ENCODE results near the gene SAMHD1.

SAMHD1 gene

DNA sequence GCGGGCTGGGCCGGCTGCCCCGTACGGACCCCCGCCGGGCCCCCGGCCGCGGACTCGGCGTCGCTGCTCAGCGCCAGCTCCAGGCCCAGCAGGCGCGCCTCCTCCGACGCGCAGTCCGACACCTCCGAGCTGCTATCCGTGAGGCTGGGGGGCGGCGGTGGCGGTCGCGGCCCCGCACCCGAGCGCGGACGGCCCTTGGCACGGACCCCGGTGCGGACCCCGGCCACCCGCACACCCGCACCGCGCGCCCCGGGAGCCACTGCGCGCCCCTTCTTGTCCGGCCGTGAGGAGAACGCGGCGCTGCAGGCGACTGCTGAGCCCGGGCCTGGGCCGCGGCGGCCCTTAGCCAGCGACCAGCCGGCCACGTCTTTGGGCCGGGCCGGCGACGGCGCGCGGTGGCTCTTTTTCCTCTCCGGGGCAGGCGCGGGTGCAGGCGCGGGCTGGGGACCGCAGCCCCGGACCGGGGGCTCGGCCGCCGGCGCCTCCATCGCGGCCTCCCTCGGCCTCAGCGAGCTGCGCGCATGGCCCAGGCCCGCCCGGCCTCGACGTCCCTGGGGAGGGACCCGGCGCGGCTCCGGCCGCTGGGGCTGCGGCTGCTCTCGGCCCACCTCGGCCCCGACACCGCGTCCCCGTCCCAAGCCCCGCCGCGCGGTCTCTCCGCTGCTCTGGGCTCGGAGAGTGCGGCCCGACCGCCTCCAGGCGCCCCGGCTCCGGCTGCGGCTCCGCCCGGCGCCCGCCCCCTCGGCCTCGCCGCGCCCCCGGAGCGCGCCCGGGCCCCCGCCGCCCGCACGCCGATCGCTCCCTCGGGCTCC is 88.4 kb downstream of the SAMHD1 start:
- H3K27ac Mint-ChIP-seq: no peak overlapping the region
- H3K4me1 Mint-ChIP-seq: peaks cover 10% of the 10 kb centered on the region
- H3K9me3 Mint-ChIP-seq: no peaks in the 10 kb centered on the region
- H3K36me3 Mint-ChIP-seq (ENCODE audit: low read depth): no peaks in the 10 kb centered on the region
- DNase-seq (no peak), ATAC-seq (no peak)
- H3K27me3 Mint-ChIP-seq: peaks cover 13% of the 10 kb centered on the region
- no peak overlapping the region for H3K4me3 Mint-ChIP-seq

DNA sequence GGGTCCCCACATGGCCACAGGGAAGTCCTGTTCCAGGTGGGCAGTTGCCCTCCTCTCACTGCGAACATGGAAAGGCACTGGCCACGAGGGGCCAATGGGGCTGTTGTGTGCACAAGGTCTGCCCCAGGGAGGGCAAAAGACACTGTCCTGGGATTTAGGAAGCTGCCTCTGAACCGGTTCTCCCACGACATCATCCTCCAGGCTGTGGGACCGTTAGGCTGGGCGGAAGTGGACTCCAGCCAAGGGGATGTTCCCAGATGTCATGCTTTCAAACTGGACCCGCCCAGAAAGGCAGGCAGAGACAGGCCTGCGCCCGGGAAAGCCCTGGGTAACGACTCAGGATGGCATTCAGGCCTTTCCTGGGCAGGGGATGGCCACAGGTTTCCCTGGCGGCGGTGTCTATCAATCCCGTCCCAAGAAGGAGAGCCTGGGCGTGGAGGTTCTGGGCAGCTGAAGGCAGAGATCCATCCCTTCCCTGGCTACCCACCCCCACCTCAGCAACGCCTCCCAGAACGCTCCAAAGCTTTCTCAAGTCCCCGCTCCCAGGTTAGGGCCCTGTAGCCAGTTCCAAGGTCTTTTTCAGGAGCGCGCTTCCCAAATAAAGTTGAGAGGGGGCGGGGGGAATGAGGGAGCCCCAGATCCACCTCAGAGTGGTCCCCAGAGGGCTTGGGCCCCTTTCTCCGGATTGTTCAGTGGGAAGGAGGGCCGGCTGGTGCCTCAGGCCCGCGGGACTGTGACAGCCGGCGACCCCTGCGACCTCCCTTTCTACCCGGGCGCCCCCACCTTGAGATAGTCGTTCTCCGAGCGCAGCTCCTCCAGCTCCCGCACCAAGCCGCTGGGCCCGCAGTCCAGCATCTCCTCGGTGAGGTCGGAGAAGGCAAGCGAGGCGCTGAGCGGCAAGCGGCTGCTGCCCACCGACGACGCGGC is 89.4 kb downstream of the SAMHD1 start:
- H3K4me3 Mint-ChIP-seq: no peak overlapping the region
- peaks cover 13% of the 10 kb centered on the region for H3K27me3 Mint-ChIP-seq
- H3K36me3 Mint-ChIP-seq (ENCODE audit: low read depth): no peaks in the 10 kb centered on the region
- DNase-seq (no peak), ATAC-seq (no peak)
- H3K27ac Mint-ChIP-seq: no peak overlapping the region
- peaks cover 13% of the 10 kb centered on the region for H3K4me1 Mint-ChIP-seq
- H3K9me3 Mint-ChIP-seq: no peaks in the 10 kb centered on the region

DNA sequence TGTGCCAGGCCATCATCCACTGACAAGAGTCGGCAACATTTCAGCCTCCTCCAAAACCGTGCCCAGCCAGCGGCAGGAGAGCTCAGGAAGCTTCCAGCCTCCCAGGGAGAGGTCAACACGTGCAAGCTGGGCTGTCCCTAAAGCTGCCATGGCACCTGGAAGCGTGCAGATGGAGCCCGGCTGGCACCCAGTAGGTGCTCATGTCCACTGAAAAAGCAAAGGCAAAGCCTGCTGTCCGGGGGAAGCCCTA is 90.0 kb downstream of the SAMHD1 start:
- Mint-ChIP-seq H3K36me3 (ENCODE audit: low read depth) (no peaks in the 10 kb centered on the region), H3K4me3 (no peak overlapping the region), H3K27ac (no peak overlapping the region), H3K9me3 (no peaks in the 10 kb centered on the region), H3K27me3 (peaks cover 13% of the 10 kb centered on the region), H3K4me1 (peaks cover 16% of the 10 kb centered on the region)
- no peak for DNase-seq
- ATAC-seq: no peak

DNA sequence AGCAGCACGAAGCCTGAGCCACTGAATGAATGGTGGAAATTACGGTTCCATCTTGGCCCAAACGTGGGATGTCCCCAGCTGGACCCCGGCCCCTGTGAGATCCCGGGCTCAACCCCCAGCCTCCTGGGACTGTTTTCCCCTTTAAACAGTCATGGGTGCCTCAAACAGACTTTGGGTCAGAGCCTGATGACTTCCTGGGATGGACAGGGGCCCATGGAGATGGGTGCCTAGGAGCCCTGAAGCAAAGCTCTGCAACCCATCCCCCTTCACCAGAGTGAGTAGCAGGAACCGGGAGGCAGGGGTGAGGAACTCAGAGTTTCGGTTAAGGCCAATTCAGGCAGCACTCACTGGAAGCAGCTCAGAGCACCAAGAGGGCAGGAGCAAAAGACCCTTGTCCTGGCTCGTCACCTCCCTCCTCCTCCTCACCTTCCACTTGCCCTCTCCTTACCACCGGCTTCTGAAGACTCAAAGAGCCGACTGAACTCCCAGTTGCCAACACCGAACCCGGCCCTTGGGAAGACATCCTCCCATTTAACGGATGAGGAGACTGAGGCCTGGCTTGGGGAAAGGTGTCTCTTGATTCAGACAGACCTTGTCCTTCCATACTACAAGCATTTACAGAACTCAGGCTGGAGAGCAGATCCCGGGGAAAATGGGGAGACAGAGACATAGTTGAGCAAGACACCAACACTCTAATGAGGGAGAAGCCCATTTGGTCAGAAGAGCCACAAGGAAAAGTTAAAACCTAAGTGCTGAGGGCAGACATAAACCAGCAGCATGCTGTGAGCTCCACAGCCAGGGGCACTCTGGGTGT is 90.5 kb downstream of the SAMHD1 start:
- Mint-ChIP-seq H3K27me3 (peaks cover 13% of the 10 kb centered on the region), H3K36me3 (ENCODE audit: low read depth) (no peaks in the 10 kb centered on the region), H3K9me3 (no peaks in the 10 kb centered on the region), H3K4me1 (peaks cover 18% of the 10 kb centered on the region), H3K27ac (no peak overlapping the region), H3K4me3 (peak overlapping the region; percentile 1)
- ATAC-seq: no peak
- no peak for DNase-seq

DNA sequence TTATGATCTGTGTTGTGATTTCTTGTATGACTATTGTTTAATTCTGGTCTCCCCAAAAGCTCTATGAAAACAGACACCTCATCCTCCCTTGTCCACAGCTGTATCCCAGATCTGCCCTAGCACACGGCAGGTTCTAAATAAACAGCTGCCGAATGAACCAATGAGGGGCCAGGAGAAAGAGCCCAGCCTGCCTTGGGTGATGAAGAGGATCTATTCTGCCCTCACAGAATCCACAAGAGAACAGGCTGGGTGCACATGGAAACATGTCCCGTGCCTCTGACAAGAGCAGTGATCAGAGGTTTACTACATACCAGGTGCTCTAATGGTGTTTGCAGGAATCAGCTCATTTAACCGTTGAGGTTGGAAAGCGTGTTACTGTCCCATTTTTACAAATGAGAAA is 91.2 kb downstream of the SAMHD1 start:
- Mint-ChIP-seq H3K4me3 (no peak overlapping the region), H3K36me3 (ENCODE audit: low read depth) (no peaks in the 10 kb centered on the region), H3K27me3 (peaks cover 9% of the 10 kb centered on the region), H3K4me1 (peaks cover 16% of the 10 kb centered on the region), H3K27ac (no peak overlapping the region), H3K9me3 (no peaks in the 10 kb centered on the region)
- no peak for ATAC-seq
- no peak for DNase-seq

DNA sequence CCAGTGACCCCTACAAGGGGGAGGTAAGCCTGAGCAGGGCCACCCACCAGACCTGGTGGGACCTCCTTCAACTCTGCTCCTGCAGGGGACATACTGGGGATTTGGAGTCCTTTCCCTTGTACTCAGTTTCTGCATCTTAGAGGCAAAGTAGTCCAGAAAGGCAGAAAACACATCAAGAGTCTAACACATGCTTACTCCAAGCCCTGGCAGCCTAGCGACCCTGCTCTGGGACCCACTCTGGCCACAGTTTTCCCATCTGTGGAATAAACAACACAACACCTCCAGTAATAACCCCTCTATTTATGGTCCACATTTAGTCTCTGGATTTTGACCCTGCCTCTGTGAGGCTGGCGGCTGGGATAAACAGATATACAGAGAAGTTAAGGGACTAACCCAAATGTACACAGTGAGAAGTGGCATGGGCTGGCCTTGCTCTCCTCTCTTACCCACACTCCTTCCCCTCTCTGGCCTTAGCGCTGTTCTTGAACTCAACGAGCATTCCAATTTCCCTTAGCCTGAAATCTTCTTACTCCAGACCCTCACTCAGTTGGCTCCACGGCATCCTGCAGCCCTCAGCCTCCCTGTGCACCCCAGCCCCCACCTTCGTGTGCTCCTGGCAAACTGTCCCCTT is 91.7 kb downstream of the SAMHD1 start:
- no peak overlapping the region for H3K4me3 Mint-ChIP-seq
- DNase-seq (no peak), ATAC-seq (no peak)
- no peaks in the 10 kb centered on the region for H3K36me3 Mint-ChIP-seq (ENCODE audit: low read depth)
- no peak overlapping the region for H3K27ac Mint-ChIP-seq
- peaks cover 4% of the 10 kb centered on the region for H3K27me3 Mint-ChIP-seq
- H3K9me3 Mint-ChIP-seq: no peaks in the 10 kb centered on the region
- peaks cover 13% of the 10 kb centered on the region for H3K4me1 Mint-ChIP-seq

DNA sequence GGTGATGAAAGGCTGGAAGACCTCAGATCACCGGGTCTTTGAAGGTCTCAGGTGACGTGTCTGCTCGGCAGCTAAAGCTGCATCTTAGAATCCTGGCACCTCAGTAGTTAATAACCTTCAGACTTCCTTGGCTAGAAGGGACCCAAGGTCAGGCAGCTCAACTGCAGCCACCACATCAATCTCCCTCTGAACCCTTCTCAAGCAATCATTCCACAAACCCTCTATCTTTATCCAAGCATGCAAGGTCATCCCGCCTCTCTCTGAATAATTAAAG is 92.3 kb downstream of the SAMHD1 start:
- H3K27me3 Mint-ChIP-seq: peaks cover 3% of the 10 kb centered on the region
- H3K36me3 Mint-ChIP-seq (ENCODE audit: low read depth): no peaks in the 10 kb centered on the region
- no peak for DNase-seq
- H3K9me3 Mint-ChIP-seq: no peaks in the 10 kb centered on the region
- H3K4me1 Mint-ChIP-seq: peaks cover 13% of the 10 kb centered on the region
- H3K4me3 Mint-ChIP-seq: no peak overlapping the region
- ATAC-seq: no peak
- H3K27ac Mint-ChIP-seq: no peak overlapping the region

DNA sequence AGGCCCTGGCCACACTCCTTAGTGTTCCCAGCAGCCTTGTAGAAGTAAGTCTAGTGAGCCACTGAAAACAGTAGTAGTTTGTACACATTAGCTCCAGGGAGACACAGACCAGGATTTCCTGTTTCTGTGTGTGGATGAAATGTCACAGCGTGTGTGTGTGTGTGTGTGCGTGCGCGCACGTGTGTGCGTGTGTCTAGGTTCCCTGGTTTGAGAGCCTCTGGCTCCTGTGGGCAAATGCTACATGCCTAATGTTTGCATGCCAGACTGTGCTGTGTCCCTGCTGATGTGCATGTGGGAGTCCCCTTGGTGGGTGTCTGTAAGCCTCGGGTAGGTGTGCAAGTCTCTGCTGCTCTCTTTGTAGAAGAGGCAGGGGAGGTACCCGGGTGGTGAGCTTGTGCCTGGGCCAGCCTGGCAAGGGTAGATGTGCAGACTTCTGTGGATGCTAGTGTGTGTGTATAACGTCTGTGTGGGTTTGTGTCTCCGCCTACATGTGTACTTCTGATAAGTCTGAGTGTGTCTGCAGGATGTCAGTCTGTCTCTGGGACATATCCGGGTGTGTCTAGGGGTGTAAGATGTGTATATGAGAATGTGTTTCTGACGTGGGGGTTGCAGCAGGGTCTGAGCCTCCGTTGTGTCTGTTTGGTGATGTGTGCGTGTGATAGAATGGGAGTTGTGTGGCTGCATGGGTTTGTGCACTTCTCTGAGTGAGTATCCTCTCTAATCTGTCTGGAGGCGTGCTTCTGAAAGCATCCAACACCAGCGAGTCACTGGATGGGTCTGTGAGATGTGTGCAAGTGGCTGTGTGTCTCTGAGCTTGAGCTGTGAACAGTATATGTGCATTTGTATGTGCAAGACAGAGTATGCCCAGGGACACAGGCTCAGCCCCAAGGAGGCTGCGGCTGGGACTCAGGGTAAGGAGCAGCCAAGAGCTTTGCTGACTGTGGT is 94.5 kb downstream of the SAMHD1 start:
- ATAC-seq: peak; percentile 41
- Mint-ChIP-seq H3K9me3 (no peaks in the 10 kb centered on the region), H3K4me3 (no peak overlapping the region), H3K27me3 (peaks cover 1% of the 10 kb centered on the region), H3K4me1 (peaks cover 13% of the 10 kb centered on the region), H3K27ac (no peak overlapping the region), H3K36me3 (ENCODE audit: low read depth) (no peaks in the 10 kb centered on the region)
- no peak for DNase-seq

DNA sequence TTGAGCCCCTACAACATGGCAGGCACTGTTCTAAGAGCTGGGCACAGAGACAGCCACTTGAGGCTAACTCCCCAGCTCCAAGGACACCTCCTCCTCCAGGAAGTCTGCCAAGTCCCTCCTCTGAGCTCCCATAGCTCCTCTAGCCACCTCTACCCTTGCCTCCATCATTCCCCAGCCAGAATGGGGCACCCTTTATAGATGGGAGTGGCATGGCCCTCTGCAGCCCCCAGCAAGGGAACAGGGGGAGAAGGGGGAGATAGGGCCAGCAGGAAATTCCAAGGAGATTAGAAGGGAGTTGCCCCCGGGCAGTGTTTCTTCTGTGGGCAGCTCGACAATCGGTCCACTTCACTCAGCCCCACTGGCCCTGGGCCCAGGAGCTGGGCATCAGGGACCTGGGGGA is 95.3 kb downstream of the SAMHD1 start:
- Mint-ChIP-seq H3K4me1 (peaks cover 13% of the 10 kb centered on the region), H3K27ac (no peak overlapping the region), H3K36me3 (ENCODE audit: low read depth) (no peaks in the 10 kb centered on the region), H3K4me3 (no peak overlapping the region), H3K27me3 (no peaks in the 10 kb centered on the region), H3K9me3 (no peaks in the 10 kb centered on the region)
- ATAC-seq: no peak
- no peak for DNase-seq

DNA sequence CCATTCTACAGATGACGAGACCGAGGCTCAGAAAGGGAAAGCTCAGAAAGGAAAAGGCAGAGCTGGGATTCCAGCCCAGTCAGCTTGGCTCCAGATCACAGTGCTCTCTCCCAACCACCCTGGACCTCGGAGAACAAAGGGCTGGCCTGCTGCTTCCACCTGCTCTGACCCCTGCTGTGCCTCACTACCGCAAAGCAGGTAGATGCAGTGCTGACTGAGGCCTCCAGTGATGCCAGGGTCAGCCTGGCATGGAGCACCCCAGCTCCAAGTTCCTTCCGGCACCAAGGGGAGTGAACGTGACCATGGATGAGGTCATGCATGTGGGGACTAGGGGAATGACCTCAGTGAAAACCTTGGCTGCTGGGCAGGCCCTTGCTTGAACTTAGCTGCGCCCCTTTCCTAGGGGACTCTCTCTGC is 96.3 kb downstream of the SAMHD1 start:
- ATAC-seq: no peak
- Mint-ChIP-seq H3K27me3 (no peaks in the 10 kb centered on the region), H3K9me3 (peaks cover 3% of the 10 kb centered on the region), H3K4me3 (no peak overlapping the region), H3K27ac (no peak overlapping the region), H3K4me1 (peaks cover 13% of the 10 kb centered on the region), H3K36me3 (ENCODE audit: low read depth) (peaks cover 1% of the 10 kb centered on the region)
- no peak for DNase-seq

DNA sequence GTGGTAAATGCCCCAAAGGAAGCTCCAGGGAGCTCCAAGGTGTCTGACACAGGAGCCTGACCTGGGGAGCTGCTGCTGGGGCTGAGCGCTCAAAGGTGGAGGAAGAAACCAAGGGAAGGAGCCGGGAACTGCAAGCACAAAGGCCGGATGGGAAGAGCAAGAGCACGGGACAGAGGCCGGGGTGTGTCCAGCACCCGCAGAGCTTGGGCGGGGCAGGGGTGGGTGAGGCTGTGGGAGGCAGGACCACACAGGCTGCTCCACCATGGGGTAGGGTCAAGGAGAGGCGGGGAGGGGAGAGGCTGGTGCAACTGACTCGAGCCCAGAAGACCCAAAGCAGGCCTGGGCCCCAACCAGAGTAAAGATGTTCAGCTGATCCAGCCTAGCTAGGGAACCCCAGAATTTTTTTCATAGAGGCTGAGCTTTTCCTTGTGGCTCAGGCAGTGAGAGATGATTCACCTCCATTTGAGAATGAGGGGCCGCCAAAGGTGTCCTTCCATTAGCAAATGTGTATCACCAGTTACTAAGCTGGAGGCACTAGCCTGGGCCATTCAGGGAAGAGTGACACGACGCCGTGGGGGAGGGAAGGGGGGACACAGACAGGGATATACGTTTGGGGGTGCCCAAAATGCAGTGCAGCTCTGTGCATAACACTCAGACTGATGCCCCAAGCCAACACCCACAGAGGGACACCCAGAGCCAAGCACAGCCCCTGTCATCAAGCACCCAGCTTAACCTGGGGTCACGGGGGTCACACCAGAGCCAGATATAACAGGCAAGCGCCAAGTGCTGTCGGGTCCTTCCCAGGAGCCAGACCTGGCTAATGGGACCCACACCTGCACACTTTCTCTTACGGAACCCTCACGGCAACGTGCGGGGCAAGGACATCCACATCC is 96.9 kb downstream of the SAMHD1 start:
- H3K4me1 Mint-ChIP-seq: peaks cover 13% of the 10 kb centered on the region
- ATAC-seq (no peak), DNase-seq (no peak)
- H3K4me3 Mint-ChIP-seq: no peak overlapping the region
- H3K27ac Mint-ChIP-seq: no peak overlapping the region
- no peaks in the 10 kb centered on the region for H3K27me3 Mint-ChIP-seq
- H3K36me3 Mint-ChIP-seq (ENCODE audit: low read depth): peaks cover 1% of the 10 kb centered on the region
- peaks cover 3% of the 10 kb centered on the region for H3K9me3 Mint-ChIP-seq

DNA sequence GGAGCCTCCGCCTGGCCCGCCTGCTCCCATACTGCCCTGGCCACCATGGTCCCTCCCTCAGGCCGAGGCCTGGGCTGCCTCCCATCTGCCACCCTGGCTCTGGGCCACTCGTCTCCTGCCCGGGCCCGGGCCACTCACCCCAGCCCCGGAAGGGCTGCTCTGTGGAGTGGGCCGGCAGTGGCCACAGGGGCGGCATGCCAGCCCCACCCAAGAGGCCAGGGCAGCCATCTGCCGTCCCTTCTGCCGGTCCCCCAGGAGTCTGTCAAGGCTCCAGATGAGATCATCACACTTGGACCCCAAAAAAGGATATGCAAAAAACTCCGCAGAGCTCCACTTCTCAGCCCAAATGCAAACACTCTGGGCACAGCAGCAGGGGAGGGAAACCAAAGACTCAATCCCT is 99.3 kb downstream of the SAMHD1 start:
- no peak for DNase-seq
- H3K4me3 Mint-ChIP-seq: no peak overlapping the region

DNA sequence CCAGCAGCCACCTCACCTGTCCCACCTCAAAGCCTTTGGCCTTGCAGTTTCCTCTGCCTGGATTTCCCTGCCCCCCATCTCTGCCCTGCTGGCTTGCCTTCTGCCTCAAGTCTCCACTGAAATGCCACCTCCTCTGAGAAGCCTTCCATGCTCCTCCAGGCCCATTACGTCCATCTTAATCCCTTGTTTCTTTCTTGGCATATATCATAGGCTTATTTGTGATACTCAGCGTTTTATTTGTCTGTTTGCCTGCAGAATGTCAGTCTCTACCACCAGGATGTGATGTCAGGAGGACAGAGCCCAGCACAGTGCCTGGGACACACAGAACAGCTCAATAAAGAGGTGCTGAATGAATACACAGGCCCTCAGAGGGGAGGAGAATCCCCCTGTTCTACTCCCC is 100.0 kb downstream of the SAMHD1 start:
- no peak overlapping the region for H3K4me3 Mint-ChIP-seq
- peaks cover 2% of the 10 kb centered on the region for H3K4me1 Mint-ChIP-seq
- H3K27me3 Mint-ChIP-seq: no peaks in the 10 kb centered on the region
- no peak for ATAC-seq
- no peak for DNase-seq
- peaks cover 1% of the 10 kb centered on the region for H3K36me3 Mint-ChIP-seq (ENCODE audit: low read depth)
- no peak overlapping the region for H3K27ac Mint-ChIP-seq
- peaks cover 3% of the 10 kb centered on the region for H3K9me3 Mint-ChIP-seq

More for the DNA sequence above, 99.3 kb downstream of the SAMHD1 start:
- Mint-ChIP-seq H3K4me1 (peaks cover 9% of the 10 kb centered on the region), H3K36me3 (ENCODE audit: low read depth) (peaks cover 1% of the 10 kb centered on the region), H3K27me3 (no peaks in the 10 kb centered on the region), H3K9me3 (peaks cover 3% of the 10 kb centered on the region), H3K27ac (no peak overlapping the region)
- no peak for ATAC-seq
